Upper lobe of left lung (tissue), 6 donors: ENCODE measurements around the gene LRRK1. TPM values are rescaled to one million over a fixed set of nuclear protein-coding genes. Genes with fewer than 3 reads are reported as not detected.

ENCODE experiments used
- ATAC-seq, 2 donors: fragments of 200-7000 bp; cut with Tn5 transposase; one replicate each; pipeline ENCODE4 v1.9.1; 2022; ENCODE audit warnings: mild to moderate bottlenecking in 2 of 2, moderate library complexity in 2 of 2; ENCODE audit not compliant: low FRiP score in 2 of 2
- DNase-seq, 2 donors: peaks; one replicate each; pipeline ENCODE4 v3.0.0-alpha.2; 2019 to 2020
- H3K27ac ChIP-seq, 4 donors: fragments of 200-600 bp; sonication (generic); one replicate each; pipeline ENCODE4 v1.5.1; 2016 to 2019
- H3K27me3 ChIP-seq, 4 donors: fragments of 200-600 bp; sonication (generic); one replicate each; pipeline ENCODE4 v1.5.1; 2017 to 2019
- H3K36me3 ChIP-seq, 4 donors: fragments of 200-600 bp; sonication (generic); one replicate each; pipeline ENCODE4 v1.5.1; 2016 to 2019
- H3K4me1 ChIP-seq, 4 donors: fragments of 200-600 bp; sonication (generic); one replicate each; pipeline ENCODE4 v1.5.1; 2018 to 2019
- H3K4me3 ChIP-seq, 4 donors: fragments of 200-600 bp; sonication (generic); one replicate each; pipeline ENCODE4 v1.5.1; 2017 to 2019; ENCODE audit warnings: mild to moderate bottlenecking in 2 of 4, moderate library complexity in 1 of 4
- H3K9me3 ChIP-seq, 4 donors: fragments of 200-600 bp; sonication (generic); one replicate each; pipeline ENCODE4 v1.5.1; 2018 to 2019
- CTCF ChIP-seq, 6 experiments: fragments of 450-650 bp in 4 of 6; fragments of 200-600 bp in 2 of 6; sonication (generic) in 2 of 6; IDR thresholded peaks; one replicate each; pipeline ENCODE4 v1.5.1; 2016 to 2019; ENCODE audit warnings: antibody characterized with exemption in 6 of 6
- EP300 ChIP-seq, 4 donors: sonication (generic); formaldehyde crosslinking; IDR thresholded peaks; one replicate each; pipeline ENCODE4 v1.5.1; 2017; ENCODE audit warnings: antibody characterized with exemption in 4 of 4, control low read depth in 2 of 4
- POLR2A ChIP-seq, 4 donors: fragments of 450-650 bp; IDR thresholded peaks; one replicate each; pipeline ENCODE4 v1.5.1; 2016 to 2017; ENCODE audit warnings: antibody characterized with exemption in 4 of 4, mild to moderate bottlenecking in 2 of 4
- POLR2AphosphoS5 ChIP-seq, 2 donors: sonication (generic); formaldehyde crosslinking; IDR thresholded peaks; one replicate each; pipeline ENCODE4 v1.5.1; 2017; ENCODE audit warnings: antibody characterized with exemption in 2 of 2
- WGBS, 2 donors: methylation state at CpG; one replicate each; pipeline ENCODE4 v1.1.5; 2017 to 2018; 5-methylcytosine and 5-hydroxymethylcytosine counted together
- total RNA-seq, 6 donors: library from RNA; depleted of rRNA in 4 of 6; stranded (reverse); fragments of >200 nt in 4 of 6; gene quantifications; one replicate each; pipeline versions ENCODE4 v1.1.0 to v1.2.1, GENCODE V29; 2016 to 2021
- donor health status: DM: no; HTN: no; CAD: no; lungs with moderate emphysema.
- donor health status: DM: no; HTN: yes; CAD: no; lungs with severe emphysema.

LRRK1 gene
- total RNA-seq, 6 donors from 2014 or later, result 15.0 to 47.1 (median 31.2) TPM

GRCh38 chr15:101102746-101103145 lies 183.6 kb downstream of the LRRK1 start:
- Histone ChIP-seq H3K27me3 (no peaks in the 10 kb centered on the region), H3K9me3 (no peaks in the 10 kb centered on the region), H3K4me1 (no peaks in the 10 kb centered on the region), H3K36me3 (no peaks in the 10 kb centered on the region), H3K27ac (no peak overlapping the region), H3K4me3 (no peak overlapping the region)
- no peak for DNase-seq
- TF ChIP-seq EP300 (IDR thresholded peaks at IDR 0.05), result no peak
- no peak for TF ChIP-seq CTCF (IDR thresholded peaks at IDR 0.05)
- no peak for TF ChIP-seq POLR2AphosphoS5 (IDR thresholded peaks at IDR 0.05)
- no peak for TF ChIP-seq POLR2A (IDR thresholded peaks at IDR 0.05)
- no peak for ATAC-seq
- 91 to 100% methylated on average over 2 to 5 of the region's 5 CpGs for WGBS, 2 donors

- no peaks in the 10 kb centered on the region for H3K9me3 ChIP-seq
- H3K4me1 ChIP-seq, result no peaks in the 10 kb centered on the region
- H3K4me3 ChIP-seq, result no peak overlapping the region
- 87 to 89% methylated on average over 8 of the region's 8 CpGs for WGBS, 2 donors
- H3K27ac ChIP-seq, result no peak overlapping the region
- DNase-seq, result no peak
- no peak for TF ChIP-seq EP300 (IDR thresholded peaks at IDR 0.05)
- TF ChIP-seq POLR2A (IDR thresholded peaks at IDR 0.05), result no peak
- TF ChIP-seq CTCF (IDR thresholded peaks at IDR 0.05), result no peak
- no peak for TF ChIP-seq POLR2AphosphoS5 (IDR thresholded peaks at IDR 0.05)
- no peaks in the 10 kb centered on the region for H3K36me3 ChIP-seq
- no peak for ATAC-seq
- no peaks in the 10 kb centered on the region for H3K27me3 ChIP-seq
Observed at GRCh38 chr15:101103598-101103997, 184.4 kb downstream of the LRRK1 start.

- 89 to 91% methylated on average over 9 of the region's 9 CpGs for WGBS, 2 donors
- ATAC-seq (no peak), DNase-seq (no peak)
- TF ChIP-seq POLR2AphosphoS5 (IDR thresholded peaks at IDR 0.05) (no peak), CTCF (IDR thresholded peaks at IDR 0.05) (no peak), EP300 (IDR thresholded peaks at IDR 0.05) (no peak), POLR2A (IDR thresholded peaks at IDR 0.05) (no peak)
- Histone ChIP-seq H3K9me3 (no peaks in the 10 kb centered on the region), H3K4me1 (no peaks in the 10 kb centered on the region), H3K27me3 (no peaks in the 10 kb centered on the region), H3K36me3 (no peaks in the 10 kb centered on the region), H3K4me3 (no peak overlapping the region), H3K27ac (no peak overlapping the region)
Observed at GRCh38 chr15:101104141-101104540, 185.0 kb downstream of the LRRK1 start.

- WGBS, 2 donors, result 80 to 82% methylated on average over 7 of the region's 7 CpGs
- Histone ChIP-seq H3K9me3 (no peaks in the 10 kb centered on the region), H3K27ac (no peak overlapping the region)
Observed at GRCh38 chr15:101105059-101105891, 186.1 kb downstream of the LRRK1 start.

More at GRCh38 chr15:101105059-101105891, 186.1 kb downstream of the LRRK1 start:
- TF ChIP-seq CTCF (IDR thresholded peaks at IDR 0.05) (no peak), POLR2AphosphoS5 (IDR thresholded peaks at IDR 0.05) (no peak), EP300 (IDR thresholded peaks at IDR 0.05) (no peak), POLR2A (IDR thresholded peaks at IDR 0.05) (no peak)
- ATAC-seq (no peak), DNase-seq (no peak)
- Histone ChIP-seq H3K4me1 (no peaks in the 10 kb centered on the region), H3K36me3 (no peaks in the 10 kb centered on the region), H3K27me3 (no peaks in the 10 kb centered on the region), H3K4me3 (no peak overlapping the region)
